AG09309 (cell line): ENCODE measurements around the gene HEPHL1.

Source experiments
- DNase-seq: peaks from one replicate; pipeline ENCODE4 v3.0.0-alpha.2; 2010; ENCODE audit warnings: low read depth
- H3K4me3 ChIP-seq: 2 replicates; pipeline ENCODE4 v1.5.1; 2011; ENCODE audit warnings: mild to moderate bottlenecking, low read depth, low read length, moderate library complexity; ENCODE audit not compliant: control insufficient read depth
- TF ChIP-seq, protein P1 (sequence below): IDR thresholded peaks from 2 replicates; pipeline ENCODE4 v1.5.1; 2011; ENCODE audit warnings: mild to moderate bottlenecking, low read depth, low read length, inconsistent platforms; ENCODE audit not compliant: insufficient read depth, control insufficient read depth; ENCODE audit errors: missing control alignments

Gene HEPHL1

DNA sequence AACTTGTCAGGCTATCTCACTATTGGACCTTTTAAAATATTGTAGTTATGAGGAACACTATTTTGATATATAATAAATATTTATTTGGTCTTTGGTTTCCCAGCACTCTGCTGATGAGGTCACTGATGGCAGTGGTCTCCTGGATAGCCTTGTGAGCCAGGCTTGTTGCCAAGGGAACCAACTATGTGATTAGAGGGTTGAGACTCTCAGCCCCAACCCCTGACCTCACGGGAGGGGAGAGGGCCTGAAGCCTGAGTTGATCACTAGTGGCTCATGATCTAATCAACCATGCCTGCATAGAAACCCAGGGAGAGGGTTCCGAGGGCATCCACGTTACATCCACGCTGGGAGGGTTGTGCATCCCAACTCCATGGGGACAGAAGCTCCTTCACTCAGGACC is 118.3 kb downstream of the HEPHL1 start:
- no peak overlapping the region for H3K4me3 ChIP-seq
- TF ChIP-seq, protein P1, sequence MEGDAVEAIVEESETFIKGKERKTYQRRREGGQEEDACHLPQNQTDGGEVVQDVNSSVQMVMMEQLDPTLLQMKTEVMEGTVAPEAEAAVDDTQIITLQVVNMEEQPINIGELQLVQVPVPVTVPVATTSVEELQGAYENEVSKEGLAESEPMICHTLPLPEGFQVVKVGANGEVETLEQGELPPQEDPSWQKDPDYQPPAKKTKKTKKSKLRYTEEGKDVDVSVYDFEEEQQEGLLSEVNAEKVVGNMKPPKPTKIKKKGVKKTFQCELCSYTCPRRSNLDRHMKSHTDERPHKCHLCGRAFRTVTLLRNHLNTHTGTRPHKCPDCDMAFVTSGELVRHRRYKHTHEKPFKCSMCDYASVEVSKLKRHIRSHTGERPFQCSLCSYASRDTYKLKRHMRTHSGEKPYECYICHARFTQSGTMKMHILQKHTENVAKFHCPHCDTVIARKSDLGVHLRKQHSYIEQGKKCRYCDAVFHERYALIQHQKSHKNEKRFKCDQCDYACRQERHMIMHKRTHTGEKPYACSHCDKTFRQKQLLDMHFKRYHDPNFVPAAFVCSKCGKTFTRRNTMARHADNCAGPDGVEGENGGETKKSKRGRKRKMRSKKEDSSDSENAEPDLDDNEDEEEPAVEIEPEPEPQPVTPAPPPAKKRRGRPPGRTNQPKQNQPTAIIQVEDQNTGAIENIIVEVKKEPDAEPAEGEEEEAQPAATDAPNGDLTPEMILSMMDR, result no peak
- DNase-seq, result no peak

- H3K4me3 ChIP-seq, result no peak overlapping the region
- no peak for DNase-seq
- TF ChIP-seq, protein P1, result no peak
Measured at GRCh38 chr11:94140154-94140655, 119.1 kb downstream of the HEPHL1 start.

DNA sequence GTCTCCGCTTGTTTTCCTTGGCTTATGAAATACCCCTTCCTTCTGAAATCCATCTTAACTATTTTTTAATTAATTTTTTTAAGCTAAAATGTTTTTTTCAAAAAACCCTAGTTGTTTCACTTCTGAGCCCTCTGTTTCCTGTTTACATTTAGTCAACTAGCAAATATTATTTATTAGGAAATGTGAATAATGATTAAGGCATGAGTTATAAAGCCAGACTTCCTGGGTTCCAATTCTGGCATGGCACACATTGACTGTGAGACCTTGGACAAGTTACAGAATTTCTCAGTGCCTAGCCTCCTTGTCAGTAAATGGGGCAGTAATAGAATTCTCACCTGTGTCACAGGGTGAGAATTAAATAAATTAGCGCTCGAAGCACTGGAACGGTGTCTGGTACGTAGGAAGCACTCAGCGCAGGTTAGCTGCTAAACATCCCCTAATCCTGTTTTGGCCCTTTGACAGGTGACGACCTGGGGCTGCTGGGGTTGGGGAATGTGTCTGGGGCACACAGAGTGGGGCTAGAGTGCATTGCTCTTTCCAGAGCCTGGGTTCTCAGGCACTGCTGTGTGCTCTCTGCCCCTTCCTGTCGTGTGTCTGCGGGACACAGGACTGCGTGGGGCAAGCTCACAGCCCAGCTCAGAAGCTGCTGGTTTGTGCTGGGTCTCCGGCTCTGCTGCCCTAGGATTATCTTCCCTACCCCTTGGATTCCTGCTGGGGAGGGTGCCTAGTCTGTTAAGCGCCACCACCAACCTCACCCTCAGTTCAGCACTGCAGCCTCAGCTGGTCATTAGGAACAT is 120.6 kb downstream of the HEPHL1 start:
- no peak overlapping the region for H3K4me3 ChIP-seq
- DNase-seq, result no peak
- TF ChIP-seq, protein P1, result no peak

GRCh38 chr11:94142308-94143281 is 121.4 kb downstream of the HEPHL1 start:
- TF ChIP-seq, protein P1, result no peak
- no peak for DNase-seq
- no peak overlapping the region for H3K4me3 ChIP-seq

DNA sequence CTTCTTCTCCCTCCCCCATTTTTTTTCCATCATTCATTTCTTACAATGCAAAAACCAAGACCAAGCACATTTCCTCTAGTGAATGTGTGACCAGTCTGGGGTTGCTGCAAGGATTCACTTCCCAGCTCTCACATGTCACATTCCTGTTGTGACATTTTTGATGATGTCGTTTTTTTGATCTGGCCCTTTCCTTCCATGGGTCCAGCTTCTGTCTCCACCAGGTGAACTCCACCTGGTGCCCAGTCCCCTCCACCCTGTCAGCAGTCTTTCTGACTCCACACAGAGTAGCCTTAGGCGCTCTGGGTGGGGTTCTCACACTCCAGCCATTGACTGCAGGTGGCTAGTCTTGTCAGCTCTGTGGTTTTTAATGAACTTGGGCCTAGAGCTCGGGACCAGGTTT is 123.1 kb downstream of the HEPHL1 start:
- TF ChIP-seq, protein P1, result no peak
- no peak for DNase-seq

GRCh38 chr11:94144664-94145063 is 123.5 kb downstream of the HEPHL1 start:
- H3K4me3 ChIP-seq, result no peak overlapping the region
- DNase-seq, result no peak
- TF ChIP-seq, protein P1, result no peak

More for the DNA sequence above, 123.1 kb downstream of the HEPHL1 start:
- no peak overlapping the region for H3K4me3 ChIP-seq
